M059J (cell line): ENCODE results near the gene ATRN. TPM values are rescaled to one million over a fixed set of nuclear protein-coding genes. Genes with fewer than 3 reads are reported as not detected.

ENCODE experiments used
- DNase-seq: peaks from one replicate; pipeline ENCODE4 v3.0.0-alpha.2; 2012; ENCODE audit warnings: low read depth
- total RNA-seq: library from RNA; depleted of rRNA; stranded (reverse); fragments of >200 nt; shearing (Covaris generic); gene quantifications from 2 replicates; pipeline ENCODE4 v1.2.3, GENCODE V29; 2014; rRNA removed

Gene ATRN
- total RNA-seq, 1 experiment from 2014 or later, result 33.7 TPM

GRCh38 chr20:3696200-3696599 lies 225.4 kb downstream of the ATRN start:
- DNase-seq, result no peak

GRCh38 chr20:3696745-3697587 lies 226.1 kb downstream of the ATRN start:
- DNase-seq, result no peak

- peak; percentile 62 for DNase-seq
Observed at GRCh38 chr20:3697588-3698305, 226.9 kb downstream of the ATRN start.

GRCh38 chr20:3698591-3699001 lies 227.8 kb downstream of the ATRN start:
- no peak for DNase-seq

GRCh38 chr20:3699037-3699436 lies 228.2 kb downstream of the ATRN start:
- no peak for DNase-seq

Other genes starting within 250 kb of the ATRN start
- 0.54 and 1.2 TPM in 2 replicates for gene SLC4A11, start 231.8 kb upstream of the ATRN start, total RNA-seq
- 3.0 and 7.6 TPM in 2 replicates for gene DNAAF9, start 63.3 kb upstream of the ATRN start, total RNA-seq
- gene GFRA4, start 192.4 kb downstream of the ATRN start, total RNA-seq, result not detected in 2 replicates
- gene ADAM33, start 211.0 kb downstream of the ATRN start, total RNA-seq, result 0.15 and 0.25 TPM in 2 replicates
- gene SIGLEC1, start 241.6 kb downstream of the ATRN start, total RNA-seq, result not detected in 2 replicates